DOHH2 (cell line): ENCODE results near the gene TMEM255B.

ENCODE experiments used
- EZH2phosphoT487 ChIP-seq: fragments of 200-600 bp; sonication (generic); IDR thresholded peaks from 2 replicates; pipeline ENCODE4 v1.6.1; 2017; ENCODE audit warnings: borderline replicate concordance, mild to moderate bottlenecking, antibody characterized with exemption, low read length, moderate library complexity, mixed read lengths
- TF ChIP-seq, protein P1 (sequence below): fragments of 200-600 bp; sonication (generic); IDR thresholded peaks from one replicate; pipeline ENCODE4 v1.5.1; 2014; ENCODE audit warnings: antibody characterized with exemption, mild to moderate bottlenecking, low read depth, low read length; ENCODE audit not compliant: poor library complexity, severe bottlenecking

- TF ChIP-seq, protein P1, sequence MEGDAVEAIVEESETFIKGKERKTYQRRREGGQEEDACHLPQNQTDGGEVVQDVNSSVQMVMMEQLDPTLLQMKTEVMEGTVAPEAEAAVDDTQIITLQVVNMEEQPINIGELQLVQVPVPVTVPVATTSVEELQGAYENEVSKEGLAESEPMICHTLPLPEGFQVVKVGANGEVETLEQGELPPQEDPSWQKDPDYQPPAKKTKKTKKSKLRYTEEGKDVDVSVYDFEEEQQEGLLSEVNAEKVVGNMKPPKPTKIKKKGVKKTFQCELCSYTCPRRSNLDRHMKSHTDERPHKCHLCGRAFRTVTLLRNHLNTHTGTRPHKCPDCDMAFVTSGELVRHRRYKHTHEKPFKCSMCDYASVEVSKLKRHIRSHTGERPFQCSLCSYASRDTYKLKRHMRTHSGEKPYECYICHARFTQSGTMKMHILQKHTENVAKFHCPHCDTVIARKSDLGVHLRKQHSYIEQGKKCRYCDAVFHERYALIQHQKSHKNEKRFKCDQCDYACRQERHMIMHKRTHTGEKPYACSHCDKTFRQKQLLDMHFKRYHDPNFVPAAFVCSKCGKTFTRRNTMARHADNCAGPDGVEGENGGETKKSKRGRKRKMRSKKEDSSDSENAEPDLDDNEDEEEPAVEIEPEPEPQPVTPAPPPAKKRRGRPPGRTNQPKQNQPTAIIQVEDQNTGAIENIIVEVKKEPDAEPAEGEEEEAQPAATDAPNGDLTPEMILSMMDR: no peak
- TF ChIP-seq EZH2phosphoT487: no peak
These were observed 12.8 kb downstream of the TMEM255B start for GRCh38 chr13:113771709-113772331.
